NK-92 treated with Interleukin-12 subunit alpha and Interleukin-12 subunit beta, amount 100 ng/mL, for 24 hours (cell line): ENCODE data around the gene ITPR3.
"Not testable (repeated sequence)": the region's sequence is repeated elsewhere in the genome, so short reads cannot be mapped to it uniquely, and the experiment has no call there.

Experiments used
- DNase-seq: peaks from one replicate; lab custom pipeline; 2025; lab: John Stamatoyannopoulos, UW

Gene ITPR3

DNA sequence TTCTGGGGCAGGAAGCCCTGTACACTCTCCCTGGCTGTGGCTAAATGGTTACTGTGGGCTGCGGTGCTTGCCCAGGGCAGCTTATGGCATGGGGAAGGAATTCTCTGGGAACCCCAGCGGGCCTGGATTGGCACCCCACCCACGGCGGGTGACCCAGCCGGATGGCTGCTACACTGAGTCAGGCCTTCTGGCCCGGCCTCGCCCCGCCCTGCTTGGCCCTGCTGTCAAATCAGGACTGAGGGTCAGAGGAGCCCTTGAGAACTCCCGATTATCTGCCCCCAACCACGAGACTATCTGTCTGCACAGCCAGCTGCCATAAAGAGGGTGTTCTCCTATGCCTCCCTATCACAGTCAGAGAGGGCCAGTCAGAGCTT, 7.3 kb upstream of the ITPR3 start:
- DNase-seq = no peak

DNA sequence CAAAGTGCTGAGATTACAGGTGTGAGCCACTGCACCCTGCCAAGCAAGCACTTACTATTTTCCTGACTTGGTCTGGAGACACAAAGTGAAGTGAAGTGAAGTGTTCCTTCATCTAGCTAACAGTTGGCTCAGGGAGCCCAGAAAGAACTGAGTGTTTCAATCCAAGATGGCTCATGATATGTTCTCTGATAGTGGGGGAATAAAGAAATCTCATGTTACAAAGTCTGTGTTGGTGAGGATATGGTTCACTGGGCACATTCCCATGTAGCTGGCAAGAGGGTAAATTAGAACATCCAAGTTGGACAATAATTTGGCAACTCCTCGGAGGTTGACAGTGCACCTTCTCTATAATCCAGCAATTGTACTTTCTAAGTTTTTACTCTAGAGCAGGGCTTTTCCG, 5.0 kb upstream of the ITPR3 start:
- DNase-seq = no peak

DNA sequence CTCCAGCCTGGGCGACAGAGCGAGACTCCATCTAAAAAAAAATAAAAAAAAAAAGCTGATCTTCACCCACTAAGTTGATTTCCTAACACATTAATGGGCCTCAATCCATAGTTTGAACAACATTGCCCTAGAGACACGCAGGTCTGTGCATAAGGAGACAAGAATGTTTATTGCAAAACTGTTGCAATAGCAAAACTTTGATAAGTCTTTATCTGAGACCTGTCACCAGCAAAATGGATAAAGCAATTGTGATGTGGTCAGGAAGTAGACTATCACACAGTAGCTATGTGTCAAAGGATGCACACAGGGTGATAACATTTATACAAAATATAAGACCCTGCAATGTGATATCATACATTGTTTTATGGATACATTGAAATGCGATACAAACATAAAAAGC, 4.2 kb upstream of the ITPR3 start:
- no peak for DNase-seq

DNA sequence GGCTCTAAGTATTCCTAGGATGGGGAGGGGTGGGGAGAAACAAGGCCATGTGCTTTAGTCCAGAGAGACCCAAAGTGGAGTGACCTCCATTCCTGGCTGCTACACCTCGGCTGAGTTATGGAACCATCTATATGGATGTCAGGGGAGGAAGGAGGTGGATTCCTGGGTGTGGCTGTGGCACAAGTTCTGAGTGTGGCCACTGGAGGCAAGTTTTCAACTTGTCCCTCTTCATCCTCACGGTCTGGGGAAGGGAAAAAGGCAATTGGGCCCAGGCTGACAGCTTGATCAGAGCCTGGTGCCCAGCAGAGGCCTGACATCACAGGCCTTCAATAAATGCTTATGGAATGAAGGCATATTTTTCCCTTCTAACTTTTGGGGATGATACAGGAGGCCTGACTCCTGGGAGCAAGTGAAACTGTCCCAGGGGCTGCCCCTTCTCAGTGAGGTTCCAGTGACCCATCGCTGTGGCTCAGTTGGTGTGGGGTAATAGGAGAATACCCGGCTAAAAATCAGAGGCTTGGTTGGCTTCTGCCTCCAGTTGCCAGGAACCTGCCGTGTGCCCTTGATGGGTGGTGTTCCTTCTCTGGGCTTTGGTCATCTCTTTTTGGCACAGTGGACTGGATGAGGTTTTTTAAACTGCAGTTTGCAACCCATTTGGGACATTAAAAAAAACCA, 1.8 kb upstream of the ITPR3 start:
- no peak for DNase-seq

DNA sequence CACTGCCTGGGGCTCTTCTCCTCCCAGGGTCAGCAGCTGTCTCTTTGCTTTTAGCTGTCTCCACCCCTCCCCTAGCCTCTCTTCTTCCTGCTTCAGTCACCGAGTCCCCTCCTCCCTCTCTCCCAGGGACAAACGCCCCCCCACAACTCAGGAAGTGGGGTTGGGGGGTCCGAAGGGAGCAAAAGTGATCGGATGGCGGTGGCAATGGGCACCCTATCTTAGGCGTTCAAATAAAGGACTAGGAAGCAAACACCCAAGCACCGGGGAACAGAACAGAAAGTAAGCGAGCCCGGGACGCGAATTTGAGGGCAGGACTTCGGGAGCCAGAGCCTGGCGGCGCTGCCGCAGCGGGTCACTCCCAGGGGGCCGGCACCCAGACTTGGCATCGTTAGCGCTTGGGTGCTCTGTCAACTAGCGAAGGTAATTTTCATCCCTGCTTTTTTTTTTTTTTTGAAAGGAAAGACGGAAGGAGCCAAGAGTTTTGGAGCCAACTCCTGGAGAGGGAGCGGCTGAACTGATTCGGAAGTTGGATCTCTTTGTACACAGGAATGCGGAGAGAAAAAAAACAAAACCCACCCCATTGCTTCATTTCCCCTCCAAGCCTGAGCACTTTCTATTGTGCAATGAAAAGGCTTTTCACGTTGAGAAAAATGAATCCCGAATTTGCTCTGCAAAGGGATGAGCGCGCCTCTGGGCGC, 815 bp upstream of the ITPR3 start:
- DNase-seq = no peak

DNA sequence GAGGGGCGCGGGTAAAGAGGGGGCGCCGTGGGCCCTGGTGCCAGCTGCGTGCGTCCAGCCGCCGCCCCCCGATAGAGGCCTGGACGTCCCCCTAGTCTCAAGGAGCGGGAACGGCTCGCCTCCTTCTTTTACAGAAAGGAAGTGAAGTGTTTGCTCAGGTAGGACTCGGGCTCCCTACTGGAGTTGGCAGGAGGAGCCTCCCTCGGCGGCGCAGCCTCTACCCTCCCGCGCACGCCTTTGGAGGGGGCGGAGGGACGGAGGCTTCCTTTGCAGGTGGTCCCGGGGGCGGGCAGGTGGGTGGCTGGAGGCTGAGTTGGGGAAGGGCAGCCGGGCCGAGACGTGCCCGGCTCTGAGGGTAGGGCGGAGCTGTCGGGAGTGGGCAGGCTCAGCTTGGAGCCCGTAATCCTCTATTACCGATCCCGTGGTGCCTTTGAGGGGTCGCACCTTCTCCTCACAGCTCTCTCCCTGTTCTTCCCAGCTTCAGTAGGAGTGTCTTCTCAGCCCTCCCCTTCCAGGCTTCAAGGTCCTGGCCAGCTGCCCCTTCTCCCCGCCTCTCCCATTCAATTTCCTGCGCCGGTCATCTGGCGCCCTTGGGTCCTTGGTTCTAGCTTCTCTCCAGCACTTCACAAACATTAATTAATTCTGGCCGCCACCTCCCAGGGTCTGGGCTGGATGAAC, 728 bp downstream of the ITPR3 start:
- DNase-seq = no peak

DNA sequence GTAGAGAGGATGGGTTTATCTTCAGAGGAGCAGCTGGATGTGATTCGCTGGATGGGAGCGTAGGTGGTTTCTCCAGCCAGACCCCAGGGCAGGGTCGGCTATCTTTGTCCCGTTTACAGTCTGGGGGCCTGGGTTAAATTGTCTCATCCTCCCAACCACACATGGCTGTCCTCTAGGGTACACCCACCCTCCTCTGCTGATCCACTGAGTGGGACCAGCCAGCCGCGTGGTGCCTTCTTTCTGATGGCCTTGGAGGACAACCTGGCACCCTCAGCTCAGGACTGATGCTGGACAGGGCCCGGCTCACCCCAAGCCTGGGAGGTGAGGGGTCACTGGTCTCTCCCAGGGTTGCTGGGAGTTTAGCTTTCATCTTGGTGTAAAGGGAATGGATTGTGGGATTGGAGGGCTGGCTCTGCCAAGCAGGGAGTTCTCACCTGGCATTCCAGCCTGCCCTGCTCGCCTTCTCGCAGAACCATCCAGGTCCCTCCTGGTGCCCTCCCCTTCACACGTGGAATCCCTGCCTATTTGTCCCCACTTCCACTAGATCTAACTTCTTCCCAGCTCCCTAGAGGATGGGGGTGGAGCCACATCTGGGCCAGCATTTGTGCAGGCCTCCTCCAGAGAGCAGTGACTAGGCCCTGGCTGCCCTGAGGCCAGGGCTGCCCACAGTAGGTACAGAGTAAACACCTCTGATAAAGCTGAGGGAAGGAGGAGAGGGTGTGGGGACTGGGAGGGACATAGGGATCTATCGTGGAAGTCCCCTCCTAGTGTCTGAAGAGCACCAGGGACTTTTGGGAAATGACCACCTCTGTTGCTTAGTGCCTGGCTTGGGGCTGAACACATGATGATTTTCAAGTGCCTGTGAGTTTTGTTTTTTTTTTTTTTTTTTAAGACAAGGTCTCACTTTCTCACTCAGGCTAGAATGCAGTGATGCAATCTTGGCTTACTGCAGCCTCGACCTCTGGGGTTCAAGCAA, 1.6 kb downstream of the ITPR3 start:
- DNase-seq = no peak

DNA sequence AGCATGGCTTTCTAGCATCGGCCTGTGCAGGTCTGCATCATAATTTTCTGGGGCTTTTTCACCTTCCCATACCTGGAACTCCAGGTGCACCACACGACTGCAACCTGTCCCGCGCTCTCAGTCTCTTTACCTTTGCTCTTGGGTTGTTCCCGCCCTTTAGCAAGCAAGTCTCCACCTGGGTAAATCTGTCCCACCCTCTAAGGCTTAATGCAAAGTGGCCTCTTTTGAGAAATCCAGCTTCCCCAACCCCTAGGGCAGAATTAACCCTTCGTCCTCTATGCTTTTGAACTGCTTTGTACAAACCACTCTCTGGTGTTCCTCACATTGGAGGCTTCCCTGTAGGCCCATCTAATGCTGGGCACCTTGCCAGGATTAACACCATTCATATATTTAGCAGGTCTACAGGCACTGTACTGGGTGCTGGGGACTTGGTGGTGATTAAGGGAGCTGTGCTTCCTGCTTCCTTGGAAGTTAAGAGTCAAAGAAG, 2.8 kb downstream of the ITPR3 start:
- no peak for DNase-seq

DNA sequence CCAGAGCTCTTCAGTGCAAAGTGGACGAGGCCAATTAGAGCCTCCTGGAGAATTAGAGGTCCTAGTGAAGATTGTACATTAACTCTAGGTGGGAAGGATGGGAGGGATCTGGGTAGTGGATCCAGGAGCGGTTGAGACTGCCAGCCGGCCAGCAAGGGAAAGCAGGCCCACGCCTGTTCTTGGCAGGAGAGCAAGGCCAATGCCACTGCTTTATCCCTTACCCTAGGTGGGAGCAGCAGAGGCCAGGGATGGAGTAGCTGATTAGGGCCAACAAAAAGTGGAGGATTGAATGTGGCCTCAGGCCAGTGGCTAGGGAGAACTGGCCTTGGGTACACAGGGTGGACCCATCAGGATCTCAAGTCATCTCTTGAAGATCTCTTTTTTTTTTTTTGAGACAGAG, 3.7 kb downstream of the ITPR3 start:
- DNase-seq = no peak

DNA sequence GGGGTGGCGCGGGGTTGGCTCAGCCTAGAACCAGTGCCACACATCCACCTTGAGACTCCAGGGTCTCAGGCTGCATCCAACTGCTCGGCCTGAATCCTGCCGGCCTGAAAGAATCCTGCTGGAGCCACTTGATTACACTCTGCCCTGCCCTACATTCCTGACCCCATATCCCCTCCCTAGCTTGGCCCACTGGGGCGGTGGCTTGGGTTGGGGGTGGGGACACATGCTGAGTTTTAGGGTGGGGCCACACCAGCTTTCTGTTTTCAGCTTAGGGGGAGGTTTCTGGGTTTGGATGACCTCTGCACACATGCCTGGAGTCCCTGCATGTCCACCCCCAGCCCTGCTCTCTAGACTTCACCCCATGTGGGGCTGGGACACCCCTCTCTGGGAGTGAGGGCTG, 6.8 kb downstream of the ITPR3 start:
- DNase-seq = no peak

DNA sequence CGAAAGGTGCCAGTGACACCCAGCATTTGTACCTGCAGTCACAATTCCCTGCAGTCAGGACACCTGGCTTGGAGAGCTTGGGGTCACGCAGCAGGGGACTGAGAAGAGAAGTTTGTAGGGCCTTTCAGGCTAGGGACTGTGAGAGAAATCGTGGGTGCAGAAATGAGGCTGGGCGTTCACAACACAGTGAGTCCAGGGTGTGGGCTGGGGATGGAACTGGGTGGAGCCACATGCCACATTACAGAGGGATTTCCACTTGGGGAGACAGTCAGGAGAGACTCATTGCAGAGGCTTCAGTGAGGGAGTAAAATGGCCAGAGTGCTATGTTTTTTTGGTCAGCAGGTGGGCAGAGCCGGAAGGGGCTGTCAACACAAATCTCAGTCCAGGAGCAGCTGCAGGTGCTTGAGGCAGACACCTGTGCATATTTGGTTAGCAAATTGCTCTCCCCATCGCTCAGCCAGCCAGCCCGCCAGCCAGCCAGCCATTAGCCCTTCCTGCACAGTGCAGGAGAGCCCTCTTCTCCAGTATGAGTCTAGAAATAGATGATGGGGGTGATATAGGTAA, 7.4 kb downstream of the ITPR3 start:
- DNase-seq = no peak

DNA sequence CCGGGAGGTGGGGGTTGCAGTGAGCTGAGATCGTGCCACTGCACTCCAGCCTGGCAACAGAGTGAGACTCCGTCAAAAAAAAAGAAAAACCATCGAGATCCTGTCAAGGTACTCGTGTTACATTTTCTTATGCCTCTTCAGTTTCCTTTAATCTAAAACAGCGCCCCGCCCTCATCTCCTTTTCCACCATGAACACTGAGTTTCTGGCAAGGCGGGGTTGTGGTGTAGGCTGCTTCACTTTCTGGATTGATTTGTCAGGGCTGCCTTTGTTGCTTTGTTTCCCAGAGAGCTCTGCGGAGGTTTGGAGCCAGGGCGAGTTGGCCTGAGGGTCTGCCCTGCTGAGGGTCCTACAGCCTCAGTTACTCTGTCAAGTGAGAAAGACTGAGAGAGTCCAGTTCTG, 8.9 kb downstream of the ITPR3 start:
- no peak for DNase-seq

DNA sequence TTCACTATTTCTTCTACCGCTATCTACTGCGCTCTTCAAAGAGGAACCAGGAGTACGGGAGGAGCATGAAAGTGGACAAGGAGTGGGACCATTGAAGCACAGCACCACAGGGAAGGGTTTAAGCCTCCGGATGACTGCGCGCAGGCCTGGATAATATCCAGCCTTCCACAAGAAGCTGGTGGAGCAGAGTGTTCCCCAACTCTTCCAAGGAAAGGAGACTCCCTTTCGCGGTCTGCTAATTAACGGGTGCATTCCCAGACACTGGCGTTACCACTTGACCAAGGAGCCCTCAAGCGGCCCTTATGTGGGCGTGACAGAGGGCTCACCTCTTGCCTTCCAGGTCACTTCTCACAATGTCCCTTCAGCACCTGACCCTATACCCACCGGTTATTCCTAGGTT, 10.4 kb downstream of the ITPR3 start:
- DNase-seq = not testable (repeated sequence)

DNA sequence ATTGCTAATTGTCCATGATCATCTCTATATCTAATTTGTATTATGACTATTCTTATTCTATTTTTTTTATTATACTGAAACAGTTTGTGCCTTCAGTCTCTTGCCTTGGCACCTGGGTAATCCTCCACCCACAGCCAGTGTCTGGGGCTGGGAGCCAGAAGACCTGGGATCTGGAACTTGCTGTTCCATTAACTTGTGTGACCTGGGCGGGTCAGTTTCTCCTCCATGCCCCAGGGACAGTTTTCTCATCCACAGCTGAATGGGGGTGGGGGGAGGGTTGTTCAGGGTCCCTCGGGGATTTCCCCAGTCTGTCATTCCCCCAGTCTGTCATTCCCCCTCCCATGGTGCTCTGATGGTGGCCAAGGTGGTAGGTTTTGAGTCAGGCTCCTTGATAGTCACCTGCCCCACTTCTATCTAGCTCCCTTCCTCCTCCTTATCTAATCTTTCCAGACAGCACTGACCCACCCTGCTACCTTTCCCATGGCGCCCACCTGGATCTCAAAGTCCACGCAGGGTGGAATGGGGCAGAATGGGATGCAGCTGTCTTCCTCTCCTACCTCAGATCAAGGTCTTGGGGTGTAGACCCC, 10.9 kb downstream of the ITPR3 start:
- DNase-seq = no peak

DNA sequence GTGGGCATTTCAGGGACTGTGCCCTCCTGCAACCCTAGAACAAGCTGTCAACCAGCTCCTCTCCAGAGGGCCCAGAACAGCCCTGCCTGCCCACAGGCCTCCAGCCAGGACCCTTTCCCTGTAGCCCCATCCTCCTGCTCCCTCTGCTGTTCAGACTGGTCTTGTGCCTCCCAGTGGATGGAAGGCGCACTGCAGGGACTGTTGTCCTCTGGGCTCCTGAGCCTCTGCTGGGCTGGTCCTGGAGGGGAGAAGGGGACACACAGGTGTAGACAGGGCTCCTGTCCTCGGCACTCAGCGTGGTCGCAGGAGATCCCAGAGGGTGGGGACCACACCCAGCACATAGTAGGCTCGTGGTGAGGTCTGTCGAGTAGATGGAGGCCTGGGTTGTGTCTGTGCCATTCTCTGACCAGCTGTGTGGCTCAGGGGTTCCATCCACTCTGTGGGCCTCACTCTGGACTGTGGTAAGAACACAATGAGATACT, 11.5 kb downstream of the ITPR3 start:
- no peak for DNase-seq

DNA sequence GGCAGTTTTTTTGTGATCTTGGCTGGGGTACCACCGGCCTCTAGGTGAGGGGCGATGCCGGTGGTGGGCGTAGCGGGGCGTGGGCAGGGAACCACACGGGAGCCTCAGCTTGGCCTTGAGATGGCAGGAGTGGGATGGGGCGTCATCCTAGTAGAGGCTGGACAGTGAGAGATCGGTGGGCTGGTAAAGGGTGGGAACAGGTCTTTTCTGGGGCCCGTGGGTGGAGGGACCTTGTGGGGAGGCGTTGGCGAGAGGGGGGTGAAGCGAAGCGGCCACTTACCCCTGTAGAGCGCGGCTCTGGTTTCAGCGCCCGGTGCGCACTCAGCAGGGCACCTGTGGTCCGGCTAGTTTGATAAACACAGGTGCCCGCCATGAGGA, 12.0 kb downstream of the ITPR3 start:
- no peak for DNase-seq

DNA sequence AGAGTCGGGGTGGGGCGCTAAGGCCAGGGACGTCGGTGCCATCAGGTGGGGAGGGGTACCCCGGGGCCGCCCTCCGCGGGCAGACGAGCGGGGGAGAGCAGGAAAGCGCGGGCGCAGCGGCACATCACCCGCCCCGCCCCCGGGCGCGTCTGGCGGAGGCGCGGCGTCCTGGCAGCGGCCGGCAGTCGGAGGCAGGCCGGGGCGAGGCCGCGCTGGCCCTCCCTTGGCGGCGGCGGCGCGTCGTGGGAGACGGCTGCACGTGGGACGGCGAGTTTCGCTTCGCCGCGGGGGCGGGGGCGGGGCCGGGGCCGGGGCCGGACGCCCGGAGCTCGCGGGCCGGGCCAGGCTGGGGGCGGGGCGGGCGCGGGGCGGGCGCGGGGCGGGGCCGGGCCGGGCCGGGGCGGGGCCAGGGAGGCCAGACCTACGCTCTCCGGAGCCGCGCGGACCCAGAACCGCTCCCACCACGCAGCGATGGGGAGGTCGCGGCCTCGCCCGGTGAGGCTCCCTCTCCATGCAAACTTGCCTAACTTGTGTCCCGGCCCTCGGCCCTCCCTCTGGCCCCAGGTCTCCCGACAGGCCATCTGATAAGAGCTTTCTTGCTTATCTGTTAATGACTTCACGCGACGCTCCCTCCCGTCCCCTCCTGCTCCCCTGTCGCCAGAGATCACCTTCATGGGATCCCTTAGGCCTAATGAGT, 12.5 kb downstream of the ITPR3 start:
- DNase-seq = no peak

DNA sequence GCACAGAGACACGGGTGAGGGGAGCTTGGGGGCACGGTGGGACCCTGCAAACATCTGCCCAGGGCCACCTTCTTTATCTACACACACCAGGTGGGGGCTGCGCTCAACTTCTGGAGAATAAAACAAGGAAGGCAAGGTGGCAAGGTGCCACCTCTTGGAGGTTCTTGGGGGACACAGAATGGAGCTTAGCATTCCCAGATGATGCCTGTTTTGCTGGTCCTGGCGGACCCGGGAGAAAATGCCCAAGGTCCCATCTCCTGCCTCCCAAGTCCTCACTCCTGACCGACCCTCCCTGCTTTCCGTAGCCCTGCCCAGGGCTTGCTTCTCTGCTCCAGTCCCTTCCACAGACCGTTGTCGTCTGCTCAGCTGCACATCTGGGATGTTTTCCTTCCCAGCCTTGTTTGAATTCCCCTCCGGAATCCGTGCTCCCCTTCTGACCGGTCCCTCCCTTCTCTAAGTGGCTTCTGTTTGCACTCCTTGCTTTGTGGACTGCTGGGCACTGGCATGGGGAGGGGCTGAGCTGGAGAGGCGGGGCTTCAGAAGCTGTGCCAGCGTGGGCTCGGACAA, 13.1 kb downstream of the ITPR3 start:
- DNase-seq = no peak

DNA sequence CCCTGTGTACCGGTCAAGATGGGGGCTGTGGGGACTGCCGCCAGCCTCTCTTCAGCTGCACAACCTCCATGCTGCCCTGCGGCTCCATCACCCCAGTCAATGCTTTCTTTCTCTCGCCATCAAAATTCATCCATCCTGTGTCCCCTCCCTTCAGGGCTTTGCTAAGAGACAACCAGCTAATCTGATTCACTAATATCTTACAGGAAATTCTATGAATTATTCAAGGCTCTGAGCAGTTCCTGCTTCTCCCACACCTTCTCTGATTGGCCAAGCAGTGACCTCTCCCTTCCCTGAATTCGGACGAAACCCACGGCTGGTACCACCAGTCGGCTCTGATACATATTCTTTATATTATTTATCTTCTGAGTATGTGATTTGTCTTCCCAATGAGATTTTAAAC, 13.8 kb downstream of the ITPR3 start:
- no peak for DNase-seq

DNA sequence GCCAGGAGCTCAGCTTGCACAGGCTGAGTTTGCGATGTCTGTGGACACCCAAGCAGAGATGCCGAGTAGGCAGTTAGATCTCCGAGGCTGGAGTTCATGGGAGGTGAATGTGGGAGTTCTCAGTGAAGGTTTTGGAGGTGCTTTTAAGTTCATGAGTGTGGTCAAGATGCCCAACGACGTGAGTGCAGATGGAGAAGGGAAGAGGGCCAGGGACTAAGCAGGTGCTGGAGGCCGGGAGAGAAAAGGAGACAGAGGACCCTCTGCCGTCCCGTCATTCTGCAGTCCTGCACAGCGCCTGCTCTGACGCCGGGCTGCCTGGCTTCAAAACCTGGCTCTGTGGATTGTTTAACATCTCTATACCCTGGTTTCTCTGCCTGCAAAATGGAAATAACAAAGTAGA, 15.5 kb downstream of the ITPR3 start:
- DNase-seq = no peak
